ENCODE measurements around the gene INSC. TPM values are rescaled to one million over a fixed set of nuclear protein-coding genes. Genes with fewer than 3 reads are reported as not detected.

Gene INSC
- total and polyA plus RNA-seq, 9 of the 15 experiments (the other 6 are each of a cell fraction or from before 2014, with no cell fraction given) = not detected

GRCh38 chr11:15202626-15203025 is 87.9 kb downstream of the INSC start (continued):
- TF ChIP-seq ZNF586 (CRISPR knock-in tag; conservative IDR thresholded peaks at IDR 0.05) (no peak), SRF (CRISPR knock-in tag; IDR thresholded peaks at IDR 0.05) (no peak), ARID4B (CRISPR knock-in tag; IDR thresholded peaks at IDR 0.05) (no peak), NUFIP1 (IDR thresholded peaks at IDR 0.05; ENCODE audit: partially characterized antibody) (no peak), ZNF146 (CRISPR knock-in tag; IDR thresholded peaks at IDR 0.05; ENCODE audit: unreplicated experiment) (no peak), POLR2A (conservative IDR thresholded peaks at IDR 0.05) (no peak), PHB (CRISPR knock-in tag; IDR thresholded peaks at IDR 0.05) (no peak), PREB (CRISPR knock-in tag; IDR thresholded peaks at IDR 0.05) (no peak), E2F5 (CRISPR knock-in tag; IDR thresholded peaks at IDR 0.05) (no peak), HDGF (IDR thresholded peaks at IDR 0.05) (no peak)
